HG03378 (cell line): ENCODE measurements around the gene SURF2.

Source experiments
- ATAC-seq: cut with Tn5 transposase; IDR thresholded peaks from one replicate; pipeline ENCODE4 v1.9.1; 2021; ENCODE audit warnings: mild to moderate bottlenecking, moderate library complexity; ENCODE audit not compliant: unreplicated experiment

SURF2 gene

GRCh38 chr9:133353548-133353947 lies 2.8 kb upstream of the SURF2 start:
- no peak for ATAC-seq

DNA sequence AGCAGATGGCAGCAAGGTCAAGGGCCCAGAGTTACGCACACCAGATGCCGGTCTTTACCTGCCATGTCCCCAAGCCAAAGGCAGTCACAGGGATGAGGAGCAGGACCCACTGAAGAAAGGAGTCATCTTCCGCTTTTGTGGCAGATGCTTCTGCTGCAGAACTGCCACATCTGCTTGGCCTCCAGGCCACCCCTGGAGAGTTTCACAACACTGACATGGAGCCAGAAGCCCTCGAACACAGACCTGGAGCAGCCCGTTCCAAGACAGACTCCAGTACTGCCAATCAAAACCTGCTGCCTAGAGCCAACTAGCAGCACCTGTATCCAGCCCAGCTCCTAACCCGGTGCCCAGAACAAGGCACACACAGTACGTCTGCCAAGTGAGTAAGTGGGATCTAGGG lies 1.6 kb upstream of the SURF2 start:
- no peak for ATAC-seq

GRCh38 chr9:133355881-133356357 lies 431 bp upstream of the SURF2 start:
- ATAC-seq, result no peak

DNA sequence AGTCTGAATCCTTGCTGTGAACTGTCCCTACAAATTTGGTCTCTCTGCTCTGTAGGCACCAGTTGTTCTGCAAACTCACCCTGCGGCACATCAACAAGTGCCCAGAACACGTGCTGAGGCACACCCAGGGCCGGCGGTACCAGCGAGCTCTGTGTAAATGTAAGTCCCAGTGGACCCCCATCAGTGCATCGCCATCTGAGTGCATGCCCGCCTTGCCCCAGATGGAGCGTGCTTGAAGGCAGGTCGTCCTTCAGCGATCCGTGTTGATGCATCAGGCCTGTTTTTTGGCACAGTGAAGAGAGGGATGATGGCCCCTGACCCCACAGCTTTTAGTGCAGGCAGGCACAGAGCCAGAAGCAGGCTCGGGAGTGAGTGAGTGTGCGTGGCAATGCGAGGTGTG lies 1.3 kb downstream of the SURF2 start:
- no peak for ATAC-seq

DNA sequence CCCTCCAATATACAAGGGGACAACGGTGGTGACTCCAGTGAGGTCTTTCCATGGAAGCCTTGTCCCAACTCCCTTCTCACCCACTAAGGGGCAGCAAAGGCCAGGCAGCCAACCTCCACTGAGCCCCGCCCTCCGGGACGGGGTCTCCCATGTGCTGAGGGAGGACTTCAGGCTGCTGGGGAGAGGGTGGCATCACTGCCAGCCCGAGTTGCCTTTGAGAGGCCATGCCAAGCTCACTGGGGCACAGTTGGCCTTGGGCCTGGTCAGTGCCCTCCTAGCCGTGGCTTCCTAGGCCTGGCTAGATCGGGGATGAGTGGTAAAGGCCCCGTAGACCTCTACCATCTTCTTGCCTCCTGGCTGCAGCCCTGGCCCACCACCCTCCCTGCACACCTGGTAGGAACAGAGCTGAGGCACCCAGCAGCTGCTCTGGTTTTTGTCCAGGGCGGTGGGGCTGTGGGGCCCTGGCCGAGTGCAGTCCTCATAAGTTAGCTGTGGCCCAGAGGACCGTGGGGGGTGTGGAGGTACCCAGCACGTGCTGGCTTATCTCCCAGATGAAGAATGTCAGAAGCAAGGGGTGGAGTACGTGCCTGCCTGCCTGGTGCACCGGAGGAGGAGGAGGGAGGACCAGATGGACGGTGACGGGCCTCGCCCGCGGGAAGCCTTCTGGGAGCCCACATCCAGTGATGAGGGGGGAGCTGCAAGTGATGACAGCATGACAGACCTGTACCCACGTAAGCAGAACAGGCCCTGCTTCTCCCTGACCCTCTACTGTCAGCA lies 3.2 kb downstream of the SURF2 start:
- no peak for ATAC-seq

GRCh38 chr9:133360400-133361393 lies 4.3 kb downstream of the SURF2 start:
- no peak for ATAC-seq

DNA sequence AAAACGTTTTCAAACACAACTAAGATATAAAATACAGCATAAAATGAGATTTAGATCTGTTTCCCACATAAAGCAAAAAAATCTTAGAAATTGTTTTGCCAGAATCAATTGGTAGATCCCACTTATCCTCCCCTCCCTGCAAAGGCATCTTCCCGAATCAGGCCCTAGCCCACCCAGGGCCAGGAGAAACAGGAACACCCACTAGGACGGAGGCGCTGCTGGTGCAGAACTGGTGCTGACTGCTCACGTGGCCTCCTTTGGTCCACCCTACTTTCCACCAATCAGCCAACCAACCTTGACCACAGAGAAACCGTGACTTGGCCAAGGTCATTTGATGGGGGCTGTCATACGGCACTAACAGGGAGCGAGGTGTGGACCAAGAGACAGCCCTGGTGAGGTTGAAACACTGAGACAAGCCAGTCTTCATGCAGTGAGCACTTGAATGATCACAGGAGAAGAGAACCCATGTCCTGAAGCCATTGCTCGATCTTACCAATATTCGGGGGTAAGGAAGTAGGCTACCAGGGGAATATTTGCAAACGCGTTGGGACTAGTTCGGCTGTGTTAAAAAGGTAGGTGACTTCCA lies 5.2 kb downstream of the SURF2 start:
- no peak for ATAC-seq

DNA sequence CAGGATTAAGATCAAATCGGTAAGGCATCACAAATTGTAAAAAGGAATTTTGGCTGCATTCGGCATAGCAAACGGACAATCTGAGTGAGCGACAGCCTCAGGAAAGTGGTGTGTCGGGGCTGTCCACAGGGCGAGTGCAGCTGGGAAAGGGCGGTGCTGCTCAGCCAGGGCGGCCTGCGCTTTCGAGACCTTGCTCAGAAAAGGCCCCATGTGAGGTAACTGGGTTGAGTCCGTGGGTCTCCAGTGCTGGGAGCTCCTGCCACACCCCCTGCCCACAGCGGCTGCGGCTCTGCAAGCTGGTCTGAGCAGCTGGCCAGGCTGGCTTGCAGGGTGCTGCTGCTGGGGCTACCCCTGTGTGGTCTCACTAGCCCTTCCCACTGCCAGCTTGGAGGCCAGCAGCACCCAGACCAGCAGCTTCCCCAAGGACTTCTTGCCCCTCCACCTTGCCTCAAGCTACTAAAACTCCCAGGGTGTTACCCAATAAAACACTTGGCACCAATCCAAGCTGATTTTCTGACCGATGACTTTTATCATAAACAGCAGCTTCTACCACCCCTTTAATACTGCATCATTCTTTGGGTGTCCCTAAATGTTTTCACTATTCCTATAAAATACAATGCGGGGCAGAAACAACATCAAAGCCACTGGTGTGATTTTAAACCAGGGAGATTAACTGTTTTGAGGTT lies 6.2 kb downstream of the SURF2 start:
- no peak for ATAC-seq

DNA sequence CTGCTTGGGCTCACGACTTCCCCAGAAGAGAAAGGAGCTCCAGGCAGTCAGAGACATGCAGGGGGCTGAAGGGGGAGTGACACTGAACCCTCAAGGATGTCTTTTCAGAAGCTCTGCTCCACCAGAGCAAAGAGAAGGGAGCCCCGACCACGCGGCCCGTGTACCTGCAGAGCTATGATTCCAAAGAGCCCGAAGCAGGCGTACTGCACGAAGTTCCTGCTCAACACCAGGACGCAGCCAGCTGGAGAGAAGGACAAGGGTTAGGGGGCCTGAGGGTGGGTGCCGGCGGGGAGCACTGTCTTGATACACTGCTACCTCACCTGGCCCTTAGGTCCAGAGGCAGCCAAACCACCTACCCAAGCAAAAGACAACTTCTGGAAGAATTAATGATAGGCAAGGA lies 10.1 kb downstream of the SURF2 start:
- ATAC-seq, result no peak

DNA sequence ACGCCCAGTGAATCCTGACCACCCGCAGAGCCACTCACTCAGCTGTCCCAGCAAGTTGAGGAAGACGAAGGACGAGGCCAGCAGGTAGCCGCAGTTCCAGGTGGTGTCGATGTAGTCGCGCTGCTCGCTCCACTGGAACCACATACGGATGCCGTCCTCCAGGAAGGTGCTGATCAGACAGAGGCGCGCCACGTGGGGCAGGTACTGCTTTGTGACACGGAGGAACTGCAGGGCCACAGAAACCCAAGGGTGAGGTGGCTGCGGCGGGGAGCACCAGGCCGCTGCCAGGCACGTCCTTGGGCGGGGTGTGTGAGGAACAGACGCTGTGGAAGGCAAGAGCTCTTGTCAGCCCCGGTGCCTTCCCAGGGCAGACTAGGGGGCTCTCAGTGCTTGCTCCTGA lies 10.9 kb downstream of the SURF2 start:
- ATAC-seq, result no peak

GRCh38 chr9:133367778-133368177 lies 11.4 kb downstream of the SURF2 start:
- no peak for ATAC-seq

GRCh38 chr9:133368249-133368881 lies 12.0 kb downstream of the SURF2 start:
- no peak for ATAC-seq

DNA sequence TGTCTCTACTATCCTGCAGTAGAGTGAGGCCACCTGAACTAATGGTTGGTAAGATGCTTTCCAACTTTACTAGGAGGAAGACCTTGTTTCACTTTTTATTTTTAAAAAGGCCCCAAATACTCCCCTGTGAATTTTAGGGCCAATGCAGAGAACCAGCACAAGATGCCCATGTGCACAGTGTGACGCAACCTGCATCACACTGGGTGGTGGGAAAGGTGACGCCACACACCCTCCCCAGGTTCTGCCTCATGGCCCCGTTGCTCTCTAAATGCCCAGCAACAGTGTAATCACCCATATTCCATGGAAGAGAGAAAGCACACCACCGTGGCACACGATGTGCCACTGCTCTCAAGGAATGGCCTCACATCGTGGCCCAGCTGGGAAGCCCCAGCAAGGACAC lies 13.1 kb downstream of the SURF2 start:
- ATAC-seq, result no peak

DNA sequence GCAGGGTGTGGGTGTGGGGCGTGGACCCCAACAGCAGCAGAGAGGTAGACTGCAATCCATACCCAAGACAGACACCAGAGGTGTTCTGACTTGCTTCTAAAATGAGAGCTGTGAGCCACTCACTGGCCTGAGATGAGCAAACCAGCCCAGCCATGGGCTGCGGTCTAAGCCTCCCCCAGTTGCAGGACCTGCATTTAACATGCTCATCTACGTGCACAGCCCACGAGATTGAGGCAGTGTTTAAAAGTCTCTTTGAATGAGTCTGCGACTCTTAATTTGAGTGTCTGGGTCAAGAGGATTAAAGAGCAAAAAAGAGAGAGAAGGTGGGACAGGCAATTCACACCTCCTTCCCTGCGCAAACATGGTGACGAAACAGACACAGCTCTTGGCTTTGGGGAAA lies 13.6 kb downstream of the SURF2 start:
- ATAC-seq, result no peak

DNA sequence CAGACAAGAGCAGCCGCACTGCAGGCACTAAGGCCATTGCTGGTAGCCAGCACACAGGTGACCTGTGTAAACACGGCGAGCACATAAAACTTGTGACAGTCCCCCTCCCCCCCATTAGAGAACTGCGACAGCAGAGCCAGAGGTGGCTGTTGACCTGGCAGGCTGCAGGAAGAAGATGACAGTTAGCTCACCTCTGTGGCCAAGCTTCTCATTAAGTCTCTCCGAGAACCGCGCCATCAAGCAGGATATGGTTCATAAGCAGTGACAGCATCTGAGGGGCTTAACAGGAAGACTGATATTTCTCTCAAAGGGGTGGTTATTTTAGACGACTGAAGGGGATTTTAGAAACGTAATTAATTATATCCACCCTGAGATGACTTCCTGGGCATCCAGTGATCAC lies 14.3 kb downstream of the SURF2 start:
- ATAC-seq, result no peak

GRCh38 chr9:133371261-133371711 lies 14.9 kb downstream of the SURF2 start:
- ATAC-seq, result no peak

- no peak for ATAC-seq
Measured at GRCh38 chr9:133372144-133372543, 15.8 kb downstream of the SURF2 start.

GRCh38 chr9:133374612-133375115 lies 18.3 kb downstream of the SURF2 start:
- no peak for ATAC-seq

DNA sequence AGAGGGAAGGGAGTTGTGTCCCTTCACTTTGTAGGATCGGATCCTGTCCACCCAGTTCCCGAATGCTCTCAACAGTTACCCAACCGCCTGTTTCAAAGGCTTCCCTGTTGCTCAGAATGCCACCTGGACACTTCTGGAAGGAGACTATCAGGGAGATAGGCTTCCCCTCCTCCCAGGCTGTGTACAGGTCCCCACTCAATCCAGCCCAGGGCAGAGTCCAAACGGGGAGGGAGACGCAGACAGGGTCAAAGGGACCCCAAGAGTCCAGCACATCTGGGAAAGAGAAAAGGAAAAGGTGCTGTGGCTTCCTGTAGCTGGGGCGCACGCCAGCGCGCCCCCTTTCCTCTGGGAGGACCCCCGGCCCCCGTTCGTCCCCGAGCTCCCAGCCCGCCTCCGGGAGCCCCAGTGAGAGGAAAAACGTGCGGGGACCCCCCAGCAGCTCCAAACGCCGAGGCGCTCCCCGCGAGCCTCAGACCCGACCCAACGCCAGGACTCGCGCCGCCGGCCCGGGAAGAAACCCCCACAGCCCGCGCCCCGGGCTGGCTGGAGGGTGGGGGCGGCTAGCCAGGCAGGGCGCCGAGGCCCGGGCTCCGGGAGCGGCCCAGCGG lies 18.9 kb downstream of the SURF2 start:
- no peak for ATAC-seq
